PC-3 (cell line): ENCODE measurements around the gene KCNQ5. TPM values are rescaled to one million over a fixed set of nuclear protein-coding genes. Genes with fewer than 3 reads are reported as not detected.

Experiments used
- ATAC-seq: fragments of 200-7000 bp; cut with Tn5 transposase; 2 replicates; pipeline ENCODE4 v1.9.1; 2020; ENCODE audit warnings: mild to moderate bottlenecking, moderate library complexity
- BruUV-seq: library from RNA; stranded (reverse); fragments of 400-500 nt; replicated peaks from 2 replicates; lab custom pipeline; 2021; lab: Mats Ljungman, UMichigan
- CTCF ChIA-PET: fragments of 300-600 bp; sonication (Branson Sonifier 250); formaldehyde crosslinking; loops from one replicate; lab custom pipeline; 2022; ENCODE audit warnings: antibody characterized with exemption; lab: Charles Lee
- POLR2A ChIA-PET: fragments of 300-600 bp; sonication (Branson Sonifier 250); formaldehyde crosslinking; loops from one replicate; lab custom pipeline; 2022; ENCODE audit warnings: antibody characterized with exemption; ENCODE audit not compliant: unreplicated experiment; lab: Charles Lee
- DNase-seq: peaks from one replicate; pipeline ENCODE4 v3.0.0-alpha.2; 2015
- H2AFZ ChIP-seq: fragments of 300-600 bp; sonication (generic); 2 replicates; pipeline ENCODE4 v1.6.0; 2016; ENCODE audit warnings: antibody characterized with exemption, low read length
- H3F3A ChIP-seq: fragments of 300-600 bp; sonication (generic); one replicate; pipeline ENCODE4 v1.6.0; 2017; ENCODE audit warnings: antibody characterized with exemption, low read length, control low read depth, mild to moderate bottlenecking; ENCODE audit not compliant: unreplicated experiment
- H3K27ac ChIP-seq: fragments of 300-600 bp; sonication (generic); 2 replicates; pipeline ENCODE4 v1.5.1; 2016; ENCODE audit warnings: mild to moderate bottlenecking, low read length
- H3K27me3 ChIP-seq: fragments of 300-600 bp; sonication (generic); 2 replicates; pipeline ENCODE4 v1.6.1; 2016; ENCODE audit warnings: low read length, mixed read lengths
- H3K36me3 ChIP-seq: fragments of 300-600 bp; sonication (generic); 2 replicates; pipeline ENCODE4 v1.6.1; 2016; ENCODE audit warnings: low read depth, mixed run types, low read length, mixed read lengths
- H3K4me1 ChIP-seq: fragments of 300-600 bp; sonication (generic); 2 replicates; pipeline ENCODE4 v1.5.1; 2016; ENCODE audit warnings: low read length; ENCODE audit not compliant: insufficient read depth
- H3K4me2 ChIP-seq: fragments of 300-600 bp; sonication (generic); 2 replicates; pipeline ENCODE4 v1.6.0; 2016; ENCODE audit warnings: low read length
- H3K4me3 ChIP-seq: fragments of 300-600 bp; sonication (generic); 2 replicates; pipeline ENCODE4 v1.5.1; 2016; ENCODE audit warnings: mild to moderate bottlenecking, low read length, mixed read lengths
- H3K79me2 ChIP-seq: fragments of 300-600 bp; sonication (generic); 2 replicates; pipeline ENCODE4 v1.6.1; 2017; ENCODE audit warnings: low read length, mixed read lengths
- H3K9ac ChIP-seq: fragments of 300-600 bp; sonication (generic); 2 replicates; pipeline ENCODE4 v1.6.0; 2016; ENCODE audit warnings: mild to moderate bottlenecking, low read length
- H3K9me2 ChIP-seq: fragments of 300-600 bp; sonication (generic); replicated peaks from 2 replicates; pipeline ENCODE4 v1.6.1; 2016; ENCODE audit warnings: mixed run types, low read length, mixed read lengths
- H3K9me3 ChIP-seq: fragments of 300-600 bp; sonication (generic); 2 replicates; pipeline ENCODE4 v1.6.1; 2016; ENCODE audit warnings: low read length, mixed read lengths
- H4K20me1 ChIP-seq: fragments of 300-600 bp; sonication (generic); 2 replicates; pipeline ENCODE4 v1.6.1; 2016; ENCODE audit warnings: low read length, mixed read lengths
- EZH2 ChIP-seq: fragments of 300-600 bp; sonication (generic); IDR thresholded peaks from one replicate; pipeline ENCODE4 v1.6.1; 2017; ENCODE audit warnings: antibody characterized with exemption, mild to moderate bottlenecking, low read length; ENCODE audit not compliant: unreplicated experiment
- EZH2phosphoT487 ChIP-seq: fragments of 300-600 bp; sonication (generic); IDR thresholded peaks from 2 replicates; pipeline ENCODE4 v1.6.1; 2018; ENCODE audit warnings: mild to moderate bottlenecking, antibody characterized with exemption, low read length, borderline replicate concordance
- intact Hi-C: fragments of 100-400 bp; cut with micrococcal nuclease; formaldehyde crosslinking; loops from 2 replicates; pipeline ENCODE4 v1.9.0; 2023
- total RNA-seq: library from RNA; depleted of rRNA; stranded (reverse); fragments of >200 nt; gene quantifications from 2 replicates; pipeline ENCODE4 v1.2.3, GENCODE V29; 2014
- TF ChIP-seq, protein P1 (sequence below): fragments of 300-600 bp; sonication (generic); conservative IDR thresholded peaks from 2 replicates; pipeline ENCODE4 v1.5.1; 2017; ENCODE audit warnings: antibody characterized with exemption, low read depth, mild to moderate bottlenecking, low read length

KCNQ5 gene
- total RNA-seq, 1 experiment from 2014 or later: not detected

DNA sequence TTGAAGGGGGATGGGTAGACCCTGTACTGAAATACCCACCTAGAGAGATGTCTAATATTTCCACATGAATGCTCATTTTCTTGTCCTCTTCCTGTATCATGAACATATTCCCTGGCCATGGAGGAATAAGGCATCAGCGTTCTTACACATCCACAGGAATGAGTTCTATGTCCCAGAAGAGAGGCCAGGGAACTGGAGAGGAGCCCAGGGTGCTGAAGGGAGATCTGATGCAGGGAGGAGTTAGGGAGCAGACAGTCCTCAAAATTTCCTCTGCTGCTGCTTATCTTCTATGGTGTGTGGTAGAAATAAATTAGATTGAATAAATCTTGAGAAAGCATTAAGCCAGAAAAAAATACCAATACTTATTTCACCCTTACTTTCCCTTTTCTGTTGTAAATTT is 295.0 kb downstream of the KCNQ5 start:
- intact Hi-C loops: no loop called here
- POLR2A ChIA-PET: no interaction called here
- H3F3A ChIP-seq: no peaks in the 10 kb centered on the region
- no peak overlapping the region for H3K4me2 ChIP-seq
- no peak overlapping the region for H2AFZ ChIP-seq
- H3K27me3 ChIP-seq: no peaks in the 10 kb centered on the region
- no peaks in the 10 kb centered on the region for H3K36me3 ChIP-seq
- no peak overlapping the region for H3K27ac ChIP-seq
- H3K4me1 ChIP-seq: no peaks in the 10 kb centered on the region
- H3K79me2 ChIP-seq: no peaks in the 10 kb centered on the region
- no peak overlapping the region for H3K9ac ChIP-seq
- BruUV-seq: no TSS peak
- no peak for DNase-seq
- no peak for TF ChIP-seq EZH2phosphoT487
- TF ChIP-seq, protein P1, sequence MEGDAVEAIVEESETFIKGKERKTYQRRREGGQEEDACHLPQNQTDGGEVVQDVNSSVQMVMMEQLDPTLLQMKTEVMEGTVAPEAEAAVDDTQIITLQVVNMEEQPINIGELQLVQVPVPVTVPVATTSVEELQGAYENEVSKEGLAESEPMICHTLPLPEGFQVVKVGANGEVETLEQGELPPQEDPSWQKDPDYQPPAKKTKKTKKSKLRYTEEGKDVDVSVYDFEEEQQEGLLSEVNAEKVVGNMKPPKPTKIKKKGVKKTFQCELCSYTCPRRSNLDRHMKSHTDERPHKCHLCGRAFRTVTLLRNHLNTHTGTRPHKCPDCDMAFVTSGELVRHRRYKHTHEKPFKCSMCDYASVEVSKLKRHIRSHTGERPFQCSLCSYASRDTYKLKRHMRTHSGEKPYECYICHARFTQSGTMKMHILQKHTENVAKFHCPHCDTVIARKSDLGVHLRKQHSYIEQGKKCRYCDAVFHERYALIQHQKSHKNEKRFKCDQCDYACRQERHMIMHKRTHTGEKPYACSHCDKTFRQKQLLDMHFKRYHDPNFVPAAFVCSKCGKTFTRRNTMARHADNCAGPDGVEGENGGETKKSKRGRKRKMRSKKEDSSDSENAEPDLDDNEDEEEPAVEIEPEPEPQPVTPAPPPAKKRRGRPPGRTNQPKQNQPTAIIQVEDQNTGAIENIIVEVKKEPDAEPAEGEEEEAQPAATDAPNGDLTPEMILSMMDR: no peak
- no peak for TF ChIP-seq EZH2
- ATAC-seq: no peak
- no peaks in the 10 kb centered on the region for H3K9me2 ChIP-seq
- no peaks in the 10 kb centered on the region for H4K20me1 ChIP-seq
- no peak overlapping the region for H3K4me3 ChIP-seq
- CTCF ChIA-PET: interaction anchor here (0.5 kb wide), 1 partner anchor 40 kb away, joined by 3 read pairs; no protein-coding TSS in a partner anchor
- no peaks in the 10 kb centered on the region for H3K9me3 ChIP-seq

DNA sequence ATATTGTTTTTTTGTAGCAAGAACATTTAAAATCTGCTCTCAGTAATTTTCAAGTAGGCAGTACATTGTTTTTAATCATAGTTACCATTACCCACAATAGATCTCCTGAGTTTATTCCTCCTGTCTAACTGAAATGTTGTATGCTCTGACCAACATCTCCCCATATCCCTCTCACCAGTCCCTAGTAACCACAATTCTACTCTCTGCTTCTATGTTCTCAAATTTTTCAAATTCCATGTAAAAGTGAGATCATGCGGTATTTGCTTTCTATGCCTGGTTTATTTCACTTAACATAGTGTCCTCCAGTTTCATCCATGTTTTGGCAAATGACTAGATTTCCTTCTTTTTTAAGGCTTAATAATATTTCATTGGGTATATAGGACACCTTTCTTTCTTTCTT is 300.5 kb downstream of the KCNQ5 start:
- no peak overlapping the region for H3K4me2 ChIP-seq
- no peak for ATAC-seq
- no peak overlapping the region for H3K9ac ChIP-seq
- TF ChIP-seq, protein P1: no peak
- TF ChIP-seq EZH2: no peak
- TF ChIP-seq EZH2phosphoT487: no peak
- no peaks in the 10 kb centered on the region for H3K9me2 ChIP-seq
- no peaks in the 10 kb centered on the region for H3F3A ChIP-seq
- BruUV-seq: no TSS peak
- no peak overlapping the region for H2AFZ ChIP-seq
- no peaks in the 10 kb centered on the region for H4K20me1 ChIP-seq
- ChIA-PET POLR2A (no interaction called here), CTCF (no interaction called here)
- H3K27me3 ChIP-seq: no peaks in the 10 kb centered on the region
- H3K27ac ChIP-seq: no peak overlapping the region
- no peaks in the 10 kb centered on the region for H3K79me2 ChIP-seq
- H3K4me3 ChIP-seq: no peak overlapping the region
- H3K36me3 ChIP-seq: no peaks in the 10 kb centered on the region
- H3K4me1 ChIP-seq: no peaks in the 10 kb centered on the region
- H3K9me3 ChIP-seq: no peaks in the 10 kb centered on the region
- intact Hi-C loops: no loop called here
- no peak for DNase-seq

DNA sequence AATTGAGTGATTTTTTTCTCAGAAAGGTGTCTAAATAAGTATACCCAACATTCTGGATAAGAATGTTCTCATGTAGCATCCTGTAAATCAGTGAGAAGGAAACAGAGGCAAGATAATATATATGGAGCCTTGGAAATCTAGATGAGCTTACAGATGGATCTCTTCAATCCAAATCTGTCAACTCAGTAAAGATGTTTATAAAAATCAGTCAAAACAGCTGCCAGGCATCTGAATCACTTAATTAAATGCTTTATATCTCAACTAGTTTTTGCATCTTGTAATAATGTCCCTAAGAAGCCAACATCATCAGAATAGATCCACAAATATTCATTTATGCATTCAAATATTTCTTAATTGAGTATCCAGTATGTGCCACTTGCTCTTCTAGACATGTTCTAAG is 303.3 kb downstream of the KCNQ5 start:
- Histone ChIP-seq H3K4me2 (no peak overlapping the region), H3K36me3 (no peaks in the 10 kb centered on the region), H3K9me2 (no peaks in the 10 kb centered on the region), H3K4me3 (no peak overlapping the region), H3F3A (no peaks in the 10 kb centered on the region), H3K9ac (no peak overlapping the region), H3K9me3 (no peaks in the 10 kb centered on the region), H3K4me1 (no peaks in the 10 kb centered on the region), H4K20me1 (no peaks in the 10 kb centered on the region), H2AFZ (no peak overlapping the region), H3K79me2 (no peaks in the 10 kb centered on the region), H3K27ac (no peak overlapping the region), H3K27me3 (no peaks in the 10 kb centered on the region)
- CTCF ChIA-PET: interaction anchor here (0.7 kb wide), 1 partner anchor 309 kb away, joined by 3 read pairs; no protein-coding TSS in a partner anchor
- no TSS peak for BruUV-seq
- TF ChIP-seq EZH2phosphoT487 (no peak), EZH2 (no peak)
- TF ChIP-seq, protein P1: no peak
- ATAC-seq: no peak
- DNase-seq: no peak
- POLR2A ChIA-PET: no interaction called here
- intact Hi-C loops: no loop called here
